ENCODE results near the gene MAD1L1.

MAD1L1 gene

DNA sequence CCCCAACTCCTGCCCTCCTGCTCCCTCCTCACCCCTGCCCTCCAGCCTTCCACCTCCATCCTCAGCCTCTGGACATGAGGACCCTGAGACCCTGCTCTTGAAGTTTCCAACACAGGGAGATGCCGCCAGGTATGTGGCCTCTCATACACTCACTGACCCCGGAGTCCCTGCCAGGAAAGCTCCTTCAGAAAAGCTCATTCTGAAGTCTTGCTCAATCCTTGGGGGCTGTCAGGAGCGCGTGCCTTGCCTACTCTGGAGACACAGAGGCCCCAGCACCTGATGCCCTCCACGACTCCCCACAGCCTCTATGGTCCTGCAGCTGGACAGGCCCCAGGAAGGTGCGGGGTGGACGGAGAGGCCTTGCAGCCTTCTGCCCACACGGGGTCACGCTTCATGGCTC, 20.3 kb upstream of the MAD1L1 start:
- no peak overlapping the region for H3K4me3 ChIP-seq (ENCODE audit: low read depth, low read length)
- TF ChIP-seq, protein P1, sequence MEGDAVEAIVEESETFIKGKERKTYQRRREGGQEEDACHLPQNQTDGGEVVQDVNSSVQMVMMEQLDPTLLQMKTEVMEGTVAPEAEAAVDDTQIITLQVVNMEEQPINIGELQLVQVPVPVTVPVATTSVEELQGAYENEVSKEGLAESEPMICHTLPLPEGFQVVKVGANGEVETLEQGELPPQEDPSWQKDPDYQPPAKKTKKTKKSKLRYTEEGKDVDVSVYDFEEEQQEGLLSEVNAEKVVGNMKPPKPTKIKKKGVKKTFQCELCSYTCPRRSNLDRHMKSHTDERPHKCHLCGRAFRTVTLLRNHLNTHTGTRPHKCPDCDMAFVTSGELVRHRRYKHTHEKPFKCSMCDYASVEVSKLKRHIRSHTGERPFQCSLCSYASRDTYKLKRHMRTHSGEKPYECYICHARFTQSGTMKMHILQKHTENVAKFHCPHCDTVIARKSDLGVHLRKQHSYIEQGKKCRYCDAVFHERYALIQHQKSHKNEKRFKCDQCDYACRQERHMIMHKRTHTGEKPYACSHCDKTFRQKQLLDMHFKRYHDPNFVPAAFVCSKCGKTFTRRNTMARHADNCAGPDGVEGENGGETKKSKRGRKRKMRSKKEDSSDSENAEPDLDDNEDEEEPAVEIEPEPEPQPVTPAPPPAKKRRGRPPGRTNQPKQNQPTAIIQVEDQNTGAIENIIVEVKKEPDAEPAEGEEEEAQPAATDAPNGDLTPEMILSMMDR (IDR thresholded peaks at IDR 0.05; ENCODE audit: borderline replicate concordance, insufficient read depth, low read depth, low read length) = no peak

DNA sequence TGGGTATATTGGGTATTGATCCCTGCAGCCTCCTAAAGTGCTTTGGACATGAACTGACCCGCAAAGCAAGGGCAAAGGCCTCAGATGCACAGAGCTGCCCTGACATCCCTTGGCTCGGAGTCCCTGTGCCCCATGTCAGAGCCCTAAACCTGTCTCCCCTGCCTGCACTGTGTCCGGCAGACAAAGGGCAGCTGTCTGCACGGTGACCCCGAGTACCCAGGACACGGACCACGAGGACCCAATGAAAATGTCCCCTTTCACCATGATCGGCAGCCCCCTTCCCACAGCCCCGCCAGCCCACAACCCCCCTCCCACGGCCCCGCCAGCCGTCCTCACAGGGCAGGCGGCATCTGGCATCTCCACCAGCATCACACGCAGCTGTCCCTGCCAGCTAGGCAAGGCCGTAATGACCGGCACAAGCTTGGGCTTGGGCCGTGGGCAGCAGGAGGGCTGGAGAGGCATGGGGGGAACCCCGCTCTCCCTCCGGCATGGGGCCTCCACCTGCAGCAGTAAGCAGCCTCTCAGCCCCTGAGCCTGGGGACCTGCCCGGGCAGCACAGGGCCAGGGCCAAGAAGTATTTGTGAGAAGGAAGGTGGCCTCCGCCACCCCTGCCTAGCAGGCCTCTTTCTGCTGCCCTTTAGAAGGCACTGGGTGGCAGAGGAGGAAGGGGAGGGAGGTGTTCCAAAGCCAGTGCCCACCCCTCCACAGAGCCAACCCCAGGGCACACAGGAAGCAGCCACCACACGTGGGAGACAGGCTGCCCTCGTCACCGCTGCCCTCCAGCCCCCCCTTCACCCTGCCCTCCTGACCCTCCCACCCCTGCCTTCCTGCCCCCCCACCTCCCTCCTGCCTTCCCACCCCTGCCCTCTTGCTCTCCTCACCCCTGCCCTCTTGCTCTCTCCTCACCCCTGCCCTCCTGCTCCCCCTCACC, 19.4 kb upstream of the MAD1L1 start:
- H3K4me3 ChIP-seq (ENCODE audit: low read depth, low read length) = no peak overlapping the region
- TF ChIP-seq, protein P1 (IDR thresholded peaks at IDR 0.05; ENCODE audit: borderline replicate concordance, insufficient read depth, low read depth, low read length) = no peak

DNA sequence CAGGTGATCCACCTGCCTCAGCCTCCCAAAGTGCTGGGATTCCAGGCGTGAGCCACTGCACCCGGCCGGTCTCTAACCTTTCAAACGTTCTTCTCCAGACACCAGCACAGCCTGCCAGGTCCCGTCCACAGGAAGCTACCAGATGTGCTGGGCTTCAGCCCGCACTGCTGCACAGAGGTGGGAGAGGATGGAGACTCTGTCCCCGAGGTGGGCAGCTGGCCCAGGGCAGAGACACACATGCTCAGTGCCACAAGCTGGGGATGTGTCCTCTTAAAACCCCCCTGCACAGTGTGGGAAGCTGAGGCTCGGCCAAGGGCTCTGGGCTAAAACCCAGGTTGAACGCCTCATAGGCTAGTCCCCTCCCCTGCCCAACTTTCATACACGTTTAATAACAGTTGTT, 18.6 kb upstream of the MAD1L1 start:
- TF ChIP-seq, protein P1 (IDR thresholded peaks at IDR 0.05; ENCODE audit: borderline replicate concordance, insufficient read depth, low read depth, low read length) = no peak
- no peak overlapping the region for H3K4me3 ChIP-seq (ENCODE audit: low read depth, low read length)

DNA sequence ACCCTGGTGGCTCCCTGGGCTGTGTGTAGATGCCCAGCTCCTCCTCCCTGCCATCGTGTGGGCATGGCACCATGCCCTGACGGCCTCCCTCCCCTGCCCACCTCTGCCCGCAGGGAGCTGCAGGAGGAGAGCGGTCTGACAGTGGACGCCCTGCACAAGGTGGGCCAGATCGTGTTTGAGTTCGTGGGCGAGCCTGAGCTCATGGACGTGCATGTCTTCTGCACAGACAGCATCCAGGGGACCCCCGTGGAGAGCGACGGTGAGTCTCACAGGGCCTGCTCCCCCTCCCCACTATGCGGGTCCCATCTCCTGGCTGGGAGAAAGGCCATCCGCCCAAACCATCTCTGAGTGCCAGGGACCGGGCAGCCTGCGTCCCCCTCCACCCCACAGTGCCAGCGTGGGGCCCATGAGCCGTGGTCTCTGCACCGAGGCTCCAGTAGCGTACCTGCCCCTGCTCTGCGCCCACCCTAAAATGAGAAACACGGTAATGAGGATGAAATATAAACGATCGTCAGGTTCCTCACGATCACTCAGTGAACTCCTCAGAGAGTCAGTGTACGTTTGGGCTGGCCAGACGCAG, 17.1 kb upstream of the MAD1L1 start:
- no peak overlapping the region for H3K4me3 ChIP-seq (ENCODE audit: low read depth, low read length)
- TF ChIP-seq, protein P1 (IDR thresholded peaks at IDR 0.05; ENCODE audit: borderline replicate concordance, insufficient read depth, low read depth, low read length) = no peak

DNA sequence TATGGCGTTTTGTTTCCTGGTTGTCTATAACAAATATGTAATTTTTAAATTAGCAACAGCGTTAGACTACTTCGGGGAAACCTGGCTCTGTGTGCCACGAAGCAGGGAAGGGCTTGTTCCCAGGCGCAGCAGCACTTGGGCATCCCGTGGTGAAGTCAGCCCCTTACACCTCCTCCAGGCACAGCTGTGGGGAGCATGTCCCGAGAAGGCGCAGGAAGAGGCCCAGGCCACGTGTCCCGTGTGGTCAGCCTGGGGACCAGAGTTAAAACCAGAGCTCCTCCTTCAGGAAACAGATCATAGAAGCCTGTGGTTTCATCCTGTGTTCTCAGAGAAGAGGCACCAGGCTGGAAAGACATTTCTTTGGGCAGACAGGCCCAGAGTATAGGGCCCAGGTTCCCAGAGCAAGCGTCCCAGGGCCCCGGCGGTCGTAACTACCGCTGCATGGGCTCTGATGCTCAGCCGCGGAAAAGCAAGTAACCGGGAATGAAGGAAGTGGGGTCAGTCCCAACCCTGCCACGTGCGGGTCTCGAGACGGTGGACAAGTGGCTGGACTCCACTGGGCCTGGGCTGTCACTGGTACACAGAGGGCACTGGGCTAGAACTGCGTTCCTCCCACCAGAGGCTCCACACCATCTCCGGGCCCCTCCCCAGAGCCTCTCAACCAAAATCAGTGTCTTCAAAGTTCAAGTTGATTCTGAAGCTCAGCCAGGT, 16.4 kb upstream of the MAD1L1 start:
- H3K4me3 ChIP-seq (ENCODE audit: low read depth, low read length) = no peak overlapping the region
- TF ChIP-seq, protein P1 (IDR thresholded peaks at IDR 0.05; ENCODE audit: borderline replicate concordance, insufficient read depth, low read depth, low read length) = no peak

DNA sequence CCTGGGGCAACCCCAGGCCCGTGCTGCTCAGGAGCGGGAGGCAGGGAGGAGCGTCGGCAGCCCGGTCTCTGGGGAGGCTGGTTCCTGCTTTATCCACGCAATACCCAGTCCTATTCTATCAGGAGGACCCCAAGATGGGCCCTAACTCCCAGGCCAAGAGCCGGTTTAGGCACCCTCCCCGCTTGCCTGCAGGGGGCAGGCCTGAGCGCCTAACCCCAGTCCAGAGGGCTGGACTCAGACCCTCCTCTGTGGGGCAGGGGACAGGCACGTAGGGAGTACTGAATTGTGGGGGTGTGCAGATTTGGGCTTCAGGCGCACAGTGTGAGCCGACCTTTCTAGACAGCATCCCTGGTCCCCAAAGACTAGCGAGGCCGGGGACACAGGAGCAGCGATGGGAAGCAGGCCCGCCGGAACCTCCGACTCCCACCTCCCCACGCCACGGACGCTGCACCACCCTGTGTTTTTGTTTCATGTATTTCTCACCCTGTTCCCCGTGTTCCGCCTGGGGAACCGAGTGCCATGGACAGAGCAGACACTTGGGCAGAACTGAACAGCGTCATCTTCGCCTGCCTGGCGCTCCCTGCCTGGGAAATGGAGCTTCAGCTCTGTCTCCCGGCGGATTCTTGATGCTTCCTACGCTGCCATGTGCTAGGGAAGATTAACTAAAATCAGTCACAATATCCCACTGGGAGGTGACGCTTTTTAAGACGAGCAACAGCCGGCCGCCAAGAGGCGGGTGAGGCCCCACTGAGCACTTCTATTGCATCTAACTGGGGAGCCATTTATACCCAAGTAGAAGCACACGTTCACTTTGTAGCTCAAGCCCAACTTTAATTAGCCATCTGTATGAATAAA, 14.6 kb upstream of the MAD1L1 start:
- TF ChIP-seq, protein P1 (IDR thresholded peaks at IDR 0.05; ENCODE audit: borderline replicate concordance, insufficient read depth, low read depth, low read length) = peak; percentile 84
- H3K4me3 ChIP-seq (ENCODE audit: low read depth, low read length) = no peak overlapping the region
